Thoracic aorta (tissue), 2 donors: ENCODE results near the gene VSIG4. TPM values are rescaled to one million over a fixed set of nuclear protein-coding genes. Genes with fewer than 3 reads are reported as not detected.

Source experiments
- ATAC-seq: fragments of 150-250 bp; one replicate; pipeline ENCODE4 v1.8.0; 2017; ENCODE audit warnings: low read depth; ENCODE audit not compliant: insufficient number of reproducible peaks, low FRiP score
- DNase-seq: peaks from one replicate; pipeline ENCODE4 v3.0.0-alpha.2; 2020; ENCODE audit warnings: low spot score
- H3K27ac ChIP-seq, 2 donors: fragments of 200-600 bp; sonication (generic); 1 replicate in 1 of 2; 2 replicates in 1 of 2; pipeline ENCODE4 v1.5.1; 2016; ENCODE audit warnings: mild to moderate bottlenecking in 2 of 2, moderate library complexity in 2 of 2
- H3K27me3 ChIP-seq: fragments of 200-600 bp; sonication (generic); replicated peaks from 2 replicates; pipeline ENCODE4 v1.6.0; 2016; ENCODE audit warnings: mild to moderate bottlenecking; ENCODE audit not compliant: insufficient read depth
- H3K36me3 ChIP-seq: fragments of 200-600 bp; sonication (generic); one replicate; pipeline ENCODE4 v1.5.1; 2016
- H3K4me1 ChIP-seq, 2 donors: fragments of 200-600 bp; sonication (generic); 1 replicate in 1 of 2; 2 replicates in 1 of 2; pipeline versions ENCODE4 v1.5.1 to v1.6.0; 2016; ENCODE audit warnings: low read depth in 2 of 2, mild to moderate bottlenecking in 1 of 2; ENCODE audit not compliant: control insufficient read depth in 1 of 2
- H3K4me3 ChIP-seq: fragments of 200-600 bp; sonication (generic); 2 replicates; pipeline ENCODE4 v1.5.1; 2016; ENCODE audit warnings: mild to moderate bottlenecking
- H3K9me3 ChIP-seq: fragments of 200-600 bp; sonication (generic); 2 replicates; pipeline ENCODE4 v1.5.1; 2016
- total RNA-seq, 2 donors: library from RNA; depleted of rRNA; stranded (reverse); fragments of >200 nt; gene quantifications; one replicate each; pipeline versions ENCODE4 v1.1.0 to v1.2.3, GENCODE V29; 2016
- TF ChIP-seq, protein P1 (sequence below): fragments of 200-600 bp; sonication (generic); IDR thresholded peaks from one replicate; pipeline ENCODE4 v1.5.1; 2019; ENCODE audit warnings: antibody characterized with exemption

Gene VSIG4
- total RNA-seq, 2 donors from 2014 or later, result 154 to 311 TPM

DNA sequence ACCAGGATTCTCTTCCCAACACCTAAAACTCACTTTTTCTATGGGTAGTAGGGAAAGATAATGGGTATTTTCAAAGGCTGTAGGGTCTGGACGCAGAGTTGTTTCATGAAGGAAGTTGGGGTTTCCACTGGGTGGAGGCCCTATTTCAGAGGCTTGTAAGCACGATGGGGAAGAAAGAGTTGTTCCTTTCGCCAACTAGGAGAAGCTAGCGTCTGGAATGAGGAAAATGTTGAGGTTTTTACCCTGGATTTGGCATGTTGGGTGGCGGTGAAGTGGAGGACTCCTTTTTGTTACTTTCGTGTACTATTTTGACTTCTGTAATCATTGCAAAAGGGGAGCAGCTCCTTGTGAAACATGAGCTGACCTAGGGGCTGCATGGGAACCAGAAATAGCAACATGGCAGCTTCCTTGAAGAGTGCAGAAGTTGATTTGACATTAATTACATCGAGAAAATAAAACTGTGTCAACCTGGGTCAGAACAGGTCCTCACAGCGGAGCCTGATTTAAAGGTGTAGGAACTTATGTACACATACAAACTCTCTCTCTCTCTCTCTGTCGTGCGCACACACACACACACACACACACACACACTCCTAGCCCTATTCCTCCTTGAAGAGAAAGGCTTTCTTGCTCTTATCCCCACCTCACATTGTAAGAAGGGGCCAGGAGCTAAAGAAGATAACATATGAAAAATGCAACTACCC lies 19.1 kb downstream of the VSIG4 start:
- TF ChIP-seq, protein P1, sequence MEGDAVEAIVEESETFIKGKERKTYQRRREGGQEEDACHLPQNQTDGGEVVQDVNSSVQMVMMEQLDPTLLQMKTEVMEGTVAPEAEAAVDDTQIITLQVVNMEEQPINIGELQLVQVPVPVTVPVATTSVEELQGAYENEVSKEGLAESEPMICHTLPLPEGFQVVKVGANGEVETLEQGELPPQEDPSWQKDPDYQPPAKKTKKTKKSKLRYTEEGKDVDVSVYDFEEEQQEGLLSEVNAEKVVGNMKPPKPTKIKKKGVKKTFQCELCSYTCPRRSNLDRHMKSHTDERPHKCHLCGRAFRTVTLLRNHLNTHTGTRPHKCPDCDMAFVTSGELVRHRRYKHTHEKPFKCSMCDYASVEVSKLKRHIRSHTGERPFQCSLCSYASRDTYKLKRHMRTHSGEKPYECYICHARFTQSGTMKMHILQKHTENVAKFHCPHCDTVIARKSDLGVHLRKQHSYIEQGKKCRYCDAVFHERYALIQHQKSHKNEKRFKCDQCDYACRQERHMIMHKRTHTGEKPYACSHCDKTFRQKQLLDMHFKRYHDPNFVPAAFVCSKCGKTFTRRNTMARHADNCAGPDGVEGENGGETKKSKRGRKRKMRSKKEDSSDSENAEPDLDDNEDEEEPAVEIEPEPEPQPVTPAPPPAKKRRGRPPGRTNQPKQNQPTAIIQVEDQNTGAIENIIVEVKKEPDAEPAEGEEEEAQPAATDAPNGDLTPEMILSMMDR, result no peak
- Histone ChIP-seq H3K27ac (no peak overlapping the region), H3K9me3 (no peaks in the 10 kb centered on the region), H3K4me1 (no peaks in the 10 kb centered on the region), H3K27me3 (no peaks in the 10 kb centered on the region), H3K4me3 (no peak overlapping the region), H3K36me3 (no peaks in the 10 kb centered on the region)
- ATAC-seq (no peak), DNase-seq (no peak)

DNA sequence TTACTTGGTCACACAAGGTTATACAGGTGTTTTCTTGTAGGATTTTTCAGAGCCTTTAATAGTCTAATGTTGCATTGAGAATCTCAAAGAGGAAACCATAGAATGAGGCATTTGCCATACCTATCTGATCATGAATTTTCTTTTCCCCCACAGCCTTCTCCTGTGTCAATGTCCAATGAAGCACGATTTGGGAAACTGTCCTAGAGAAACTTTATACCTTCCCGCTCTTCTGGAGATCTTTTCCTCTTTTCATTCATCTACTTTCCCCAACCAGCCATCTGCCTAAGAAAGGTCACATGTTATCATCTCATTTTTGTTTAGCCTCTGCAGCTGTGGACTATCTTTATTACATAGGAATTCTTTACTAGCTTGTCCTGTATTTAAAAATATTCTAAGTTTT lies 19.9 kb downstream of the VSIG4 start:
- no peaks in the 10 kb centered on the region for H3K36me3 ChIP-seq
- no peak overlapping the region for H3K4me3 ChIP-seq
- H3K27ac ChIP-seq, result no peak overlapping the region
- no peaks in the 10 kb centered on the region for H3K27me3 ChIP-seq
- TF ChIP-seq, protein P1, result no peak
- ATAC-seq, result no peak
- H3K9me3 ChIP-seq, result no peaks in the 10 kb centered on the region
- no peak for DNase-seq
- H3K4me1 ChIP-seq, result no peaks in the 10 kb centered on the region

DNA sequence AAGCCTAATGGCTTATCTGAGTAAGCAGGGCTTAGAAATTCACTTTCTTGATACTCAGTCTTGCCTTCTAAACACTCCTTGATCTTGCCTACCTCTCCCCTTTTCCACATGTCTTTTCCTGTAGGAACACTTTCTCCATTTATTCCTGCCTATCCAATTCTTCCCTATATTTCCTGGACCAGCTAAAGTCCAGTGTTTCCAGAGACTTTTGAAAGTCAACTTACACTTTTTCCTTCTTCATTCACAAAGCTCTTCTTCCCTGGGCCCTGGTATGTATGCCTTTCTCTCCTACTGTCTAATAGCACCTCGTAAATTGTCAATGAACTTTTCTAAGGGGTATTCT lies 20.6 kb downstream of the VSIG4 start:
- ATAC-seq (no peak), DNase-seq (no peak)
- Histone ChIP-seq H3K9me3 (no peaks in the 10 kb centered on the region), H3K4me3 (no peak overlapping the region), H3K4me1 (no peaks in the 10 kb centered on the region), H3K27ac (no peak overlapping the region), H3K36me3 (no peaks in the 10 kb centered on the region), H3K27me3 (no peaks in the 10 kb centered on the region)
- TF ChIP-seq, protein P1, result no peak

DNA sequence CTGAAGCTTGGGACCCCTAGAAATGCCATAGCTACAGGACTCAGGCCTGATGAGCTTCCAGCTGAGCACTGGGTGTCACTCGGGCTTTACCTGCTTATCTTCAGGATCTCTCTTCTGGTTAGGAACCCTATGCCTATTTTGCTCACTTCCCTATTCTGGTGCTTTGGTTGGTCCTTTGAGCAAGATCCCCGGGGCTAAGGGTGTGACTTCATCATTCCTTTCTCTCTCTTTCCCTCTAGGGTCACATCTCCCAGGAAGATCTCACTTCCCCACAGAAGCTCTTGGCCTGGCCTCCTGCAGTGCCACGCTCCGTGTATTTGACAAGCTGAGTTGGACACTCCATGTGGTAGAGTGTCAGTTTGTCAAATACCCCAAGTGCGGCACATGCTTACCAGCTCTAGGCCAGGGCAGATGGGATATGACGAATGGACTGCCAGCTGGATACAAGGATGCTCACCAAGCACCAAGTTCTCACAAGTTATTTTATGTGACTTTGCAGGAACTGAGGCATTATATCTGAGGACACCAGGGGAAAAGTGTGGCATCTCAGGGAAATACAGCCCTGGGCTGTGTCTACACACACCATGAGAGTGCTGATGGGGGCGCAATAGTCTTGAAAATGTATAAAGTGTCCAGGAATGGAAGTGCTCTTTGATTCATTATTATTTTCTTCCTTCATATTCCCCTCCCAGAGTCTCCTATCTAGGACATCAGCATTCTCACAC lies 21.1 kb downstream of the VSIG4 start:
- no peak for ATAC-seq
- Histone ChIP-seq H3K4me1 (no peaks in the 10 kb centered on the region), H3K27ac (no peak overlapping the region), H3K4me3 (no peak overlapping the region), H3K27me3 (no peaks in the 10 kb centered on the region), H3K36me3 (no peaks in the 10 kb centered on the region), H3K9me3 (no peaks in the 10 kb centered on the region)
- no peak for DNase-seq
- TF ChIP-seq, protein P1, result no peak

DNA sequence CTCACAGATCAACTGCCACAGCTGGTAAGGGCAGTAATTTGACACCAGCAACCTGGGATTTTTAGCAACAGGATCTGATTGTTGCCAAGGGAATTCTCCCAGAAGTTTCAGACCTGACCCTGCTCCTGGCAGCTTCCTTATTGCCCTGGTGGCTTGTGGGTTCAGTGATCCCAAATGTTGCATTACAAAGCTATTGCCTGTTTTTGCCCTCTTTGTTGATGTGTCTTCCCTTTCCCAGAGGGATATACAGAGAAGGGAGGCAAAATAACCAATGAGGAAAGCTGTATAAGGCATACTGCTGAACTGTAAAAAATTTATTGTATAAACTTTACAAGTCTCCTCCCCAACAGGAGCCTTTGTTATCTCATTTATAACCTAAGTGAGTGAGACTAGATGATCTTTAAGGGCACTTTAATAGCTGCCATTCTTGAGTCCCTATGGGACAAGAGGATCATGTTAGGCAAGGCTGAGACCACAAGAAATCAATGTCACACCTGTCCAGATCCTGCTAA lies 22.2 kb downstream of the VSIG4 start:
- no peak overlapping the region for H3K27ac ChIP-seq
- no peak overlapping the region for H3K4me3 ChIP-seq
- H3K4me1 ChIP-seq, result no peaks in the 10 kb centered on the region
- H3K27me3 ChIP-seq, result no peaks in the 10 kb centered on the region
- H3K36me3 ChIP-seq, result no peaks in the 10 kb centered on the region
- TF ChIP-seq, protein P1, result no peak
- no peak for DNase-seq
- ATAC-seq, result no peak
- no peaks in the 10 kb centered on the region for H3K9me3 ChIP-seq
